Cardiac muscle cell (in vitro differentiated cells and primary cell): Measurements from ENCODE around the gene ULK3. TPM values are rescaled to one million over a fixed set of nuclear protein-coding genes. Genes with fewer than 3 reads are reported as not detected.

Experiments used
- DNase-seq, 2 donors: peaks; one replicate each; pipeline versions ENCODE4 v3.0.0 to v3.0.0-alpha.2; 2010 to 2017; ENCODE audit warnings: low read depth in 1 of 2, low spot score in 1 of 2
- H3K27ac ChIP-seq: fragments of 200-600 bp; sonication (generic); 2 replicates; pipeline ENCODE4 v1.5.1; 2016
- H3K27me3 ChIP-seq: fragments of 200-600 bp; sonication (generic); 2 replicates; pipeline ENCODE4 v1.6.0; 2016; ENCODE audit warnings: control low read depth
- H3K36me3 ChIP-seq: fragments of 200-600 bp; sonication (generic); 2 replicates; pipeline ENCODE4 v1.5.1; 2016; ENCODE audit warnings: control low read depth
- H3K4me1 ChIP-seq: fragments of 200-600 bp; sonication (generic); 2 replicates; pipeline ENCODE4 v1.8.1; 2017; ENCODE audit warnings: low read depth, mild to moderate bottlenecking, mixed run types
- H3K4me3 ChIP-seq: fragments of 200-600 bp; sonication (generic); 2 replicates; pipeline ENCODE4 v1.5.1; 2016; ENCODE audit warnings: mild to moderate bottlenecking
- H3K9me3 ChIP-seq: fragments of 200-600 bp; sonication (generic); 2 replicates; pipeline ENCODE4 v1.5.1; 2017; ENCODE audit warnings: low read depth, mild to moderate bottlenecking, control low read depth
- polyA plus RNA-seq: library from polyadenylated mRNA; unstranded; fragments of >200 nt; fragmentation: Nextera tagmentation; extraction: Ambion mirVana; gene quantifications from 2 replicates; pipeline ENCODE4 v1.2.1, GENCODE V29; 2016
- total RNA-seq: library from RNA; depleted of rRNA; stranded (reverse); fragments of >200 nt; gene quantifications from 2 replicates; pipeline ENCODE4 v1.2.3, GENCODE V29; 2016
- TF ChIP-seq, protein P1 (sequence below): IDR thresholded peaks from 2 replicates; pipeline ENCODE4 v1.5.1; 2012; ENCODE audit warnings: low read depth, mild to moderate bottlenecking, low read length

The ULK3 gene
- total and polyA plus RNA-seq, 2 experiments from 2014 or later = 39.5 to 54.6 TPM

DNA sequence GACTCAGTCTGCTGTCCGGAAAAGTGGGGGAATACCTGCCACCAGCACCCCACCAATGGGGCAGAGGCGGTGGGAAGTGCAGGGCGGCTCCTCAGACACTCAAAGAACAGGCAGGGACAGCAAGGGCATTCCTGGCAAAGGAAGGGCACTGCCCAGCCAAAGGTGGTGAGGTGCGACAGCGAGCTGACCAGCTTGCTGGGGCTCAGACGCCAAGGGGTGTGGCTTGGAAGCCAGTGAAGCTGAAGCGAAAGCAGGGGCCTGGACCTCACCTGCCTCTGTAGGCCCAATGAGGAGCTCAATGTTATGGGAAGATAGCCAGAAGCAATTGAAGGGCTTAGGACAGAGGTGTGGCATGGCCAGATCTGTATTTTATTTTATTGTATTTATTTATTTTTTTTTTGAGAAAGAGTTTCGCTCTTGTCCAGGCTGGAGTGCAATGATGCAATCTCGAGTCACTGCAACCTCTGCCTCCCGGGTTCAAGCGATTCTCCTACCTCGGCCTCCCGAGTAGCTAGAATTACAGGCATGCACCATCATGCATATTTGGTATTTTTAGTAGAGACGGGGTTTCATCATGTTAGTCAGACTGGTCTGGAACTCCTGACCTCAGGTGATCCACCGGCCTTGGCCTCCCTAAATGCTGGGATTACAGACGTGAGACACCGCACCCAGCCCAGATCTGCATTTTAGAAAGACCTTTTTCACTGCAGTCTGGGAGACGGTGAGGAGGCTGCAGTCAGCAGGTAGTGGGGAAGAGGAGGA, 34.7 kb downstream of the ULK3 start:
- Histone ChIP-seq H3K9me3 (no peaks in the 10 kb centered on the region), H3K27ac (no peak overlapping the region), H3K4me3 (no peak overlapping the region), H3K36me3 (peaks cover 5% of the 10 kb centered on the region), H3K27me3 (no peaks in the 10 kb centered on the region), H3K4me1 (no peaks in the 10 kb centered on the region)
- TF ChIP-seq, protein P1, sequence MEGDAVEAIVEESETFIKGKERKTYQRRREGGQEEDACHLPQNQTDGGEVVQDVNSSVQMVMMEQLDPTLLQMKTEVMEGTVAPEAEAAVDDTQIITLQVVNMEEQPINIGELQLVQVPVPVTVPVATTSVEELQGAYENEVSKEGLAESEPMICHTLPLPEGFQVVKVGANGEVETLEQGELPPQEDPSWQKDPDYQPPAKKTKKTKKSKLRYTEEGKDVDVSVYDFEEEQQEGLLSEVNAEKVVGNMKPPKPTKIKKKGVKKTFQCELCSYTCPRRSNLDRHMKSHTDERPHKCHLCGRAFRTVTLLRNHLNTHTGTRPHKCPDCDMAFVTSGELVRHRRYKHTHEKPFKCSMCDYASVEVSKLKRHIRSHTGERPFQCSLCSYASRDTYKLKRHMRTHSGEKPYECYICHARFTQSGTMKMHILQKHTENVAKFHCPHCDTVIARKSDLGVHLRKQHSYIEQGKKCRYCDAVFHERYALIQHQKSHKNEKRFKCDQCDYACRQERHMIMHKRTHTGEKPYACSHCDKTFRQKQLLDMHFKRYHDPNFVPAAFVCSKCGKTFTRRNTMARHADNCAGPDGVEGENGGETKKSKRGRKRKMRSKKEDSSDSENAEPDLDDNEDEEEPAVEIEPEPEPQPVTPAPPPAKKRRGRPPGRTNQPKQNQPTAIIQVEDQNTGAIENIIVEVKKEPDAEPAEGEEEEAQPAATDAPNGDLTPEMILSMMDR = no peak
- DNase-seq = no peak

GRCh38 chr15:74807282-74807681, 35.7 kb downstream of the ULK3 start:
- Histone ChIP-seq H3K4me1 (no peaks in the 10 kb centered on the region), H3K9me3 (no peaks in the 10 kb centered on the region), H3K4me3 (no peak overlapping the region), H3K36me3 (peaks cover 11% of the 10 kb centered on the region), H3K27ac (no peak overlapping the region), H3K27me3 (no peaks in the 10 kb centered on the region)
- no peak for DNase-seq
- TF ChIP-seq, protein P1 = no peak

- no peaks in the 10 kb centered on the region for H3K27me3 ChIP-seq
- H3K4me1 ChIP-seq = no peaks in the 10 kb centered on the region
- H3K36me3 ChIP-seq = peaks cover 18% of the 10 kb centered on the region
- TF ChIP-seq, protein P1 = no peak
- H3K27ac ChIP-seq = no peak overlapping the region
- no peak overlapping the region for H3K4me3 ChIP-seq
- no peaks in the 10 kb centered on the region for H3K9me3 ChIP-seq
- no peak for DNase-seq
Observed at GRCh38 chr15:74804935-74805334, 38.0 kb downstream of the ULK3 start.

DNA sequence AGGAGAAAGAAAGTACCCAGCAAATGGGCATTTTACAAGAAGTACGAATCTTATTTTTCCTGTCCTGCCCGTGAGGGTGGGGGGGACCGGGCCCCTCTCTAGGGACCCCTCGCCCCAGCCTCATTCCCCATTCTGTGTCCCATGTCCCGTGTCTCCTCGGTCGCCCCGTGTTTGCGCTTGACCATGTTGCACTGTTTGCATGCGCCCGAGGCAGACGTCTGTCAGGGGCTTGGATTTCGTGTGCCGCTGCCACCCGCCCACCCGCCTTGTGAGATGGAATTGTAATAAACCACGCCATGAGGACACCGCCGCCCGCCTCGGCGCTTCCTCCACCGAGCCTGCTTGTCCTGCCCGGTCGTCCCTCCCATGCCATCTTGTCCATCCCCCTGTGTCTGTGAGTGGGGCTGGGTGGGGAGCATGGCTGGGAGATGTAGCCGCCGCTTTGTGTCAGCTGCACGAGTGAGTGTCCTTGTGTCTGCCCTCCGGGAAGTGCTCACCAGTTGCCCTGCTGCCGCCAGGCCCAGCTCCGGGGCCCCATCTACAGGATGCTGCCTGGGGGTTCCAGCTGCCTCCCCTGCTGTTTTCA, 40.0 kb downstream of the ULK3 start:
- H3K27me3 ChIP-seq = no peaks in the 10 kb centered on the region
- TF ChIP-seq, protein P1 = no peak
- no peak for DNase-seq
- no peak overlapping the region for H3K27ac ChIP-seq
- no peak overlapping the region for H3K4me3 ChIP-seq
- H3K4me1 ChIP-seq = no peaks in the 10 kb centered on the region
- H3K9me3 ChIP-seq = no peaks in the 10 kb centered on the region
- H3K36me3 ChIP-seq = peaks cover 23% of the 10 kb centered on the region

- H3K4me3 ChIP-seq = no peak overlapping the region
- no peak overlapping the region for H3K27ac ChIP-seq
- DNase-seq = no peak
- no peaks in the 10 kb centered on the region for H3K27me3 ChIP-seq
- no peaks in the 10 kb centered on the region for H3K9me3 ChIP-seq
- peaks cover 23% of the 10 kb centered on the region for H3K36me3 ChIP-seq
- no peaks in the 10 kb centered on the region for H3K4me1 ChIP-seq
- TF ChIP-seq, protein P1 = no peak
Observed at GRCh38 chr15:74802290-74802689, 40.7 kb downstream of the ULK3 start.
